ENCODE data around the gene LYPLA2.
"Not testable (repeated sequence)": the region's sequence is repeated elsewhere in the genome, so short reads cannot be mapped to it uniquely, and the experiment has no call there.

The LYPLA2 gene

DNA sequence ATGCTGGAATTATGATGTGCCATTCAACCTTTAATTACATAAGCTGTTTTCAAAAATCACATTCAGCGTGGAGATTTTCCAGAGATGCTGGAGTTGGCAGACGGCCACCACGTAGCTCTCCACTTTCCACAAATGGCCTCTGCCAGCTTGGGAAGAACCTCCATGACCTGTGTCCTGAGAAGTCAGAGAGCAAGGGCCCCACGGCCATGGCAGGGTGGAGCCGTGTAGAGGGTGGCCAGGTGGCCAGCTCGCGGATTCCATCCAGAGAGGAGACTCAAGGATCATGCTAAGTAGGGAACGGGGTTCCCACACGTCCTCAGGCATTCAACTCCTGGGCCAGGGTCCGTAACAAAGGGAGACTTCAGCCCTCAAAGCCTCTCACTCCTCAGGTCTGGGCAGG, 10.9 kb downstream of the LYPLA2 start:
- Histone ChIP-seq H3K27me3 (replicated peaks) (no peaks in the 10 kb centered on the region), H3K27ac (no peak overlapping the region), H3K36me3 (replicated peaks) (peaks cover 16% of the 10 kb centered on the region), H3K4me3 (ENCODE audit: low read depth, low read length) (no peak overlapping the region)
- DNase-seq: no peak
- in situ Hi-C loops (cut with HindIII; ENCODE audit: low pct_ligation_motif_present, low sequenced_read_pairs): no loop called here
- TF ChIP-seq, protein P1, sequence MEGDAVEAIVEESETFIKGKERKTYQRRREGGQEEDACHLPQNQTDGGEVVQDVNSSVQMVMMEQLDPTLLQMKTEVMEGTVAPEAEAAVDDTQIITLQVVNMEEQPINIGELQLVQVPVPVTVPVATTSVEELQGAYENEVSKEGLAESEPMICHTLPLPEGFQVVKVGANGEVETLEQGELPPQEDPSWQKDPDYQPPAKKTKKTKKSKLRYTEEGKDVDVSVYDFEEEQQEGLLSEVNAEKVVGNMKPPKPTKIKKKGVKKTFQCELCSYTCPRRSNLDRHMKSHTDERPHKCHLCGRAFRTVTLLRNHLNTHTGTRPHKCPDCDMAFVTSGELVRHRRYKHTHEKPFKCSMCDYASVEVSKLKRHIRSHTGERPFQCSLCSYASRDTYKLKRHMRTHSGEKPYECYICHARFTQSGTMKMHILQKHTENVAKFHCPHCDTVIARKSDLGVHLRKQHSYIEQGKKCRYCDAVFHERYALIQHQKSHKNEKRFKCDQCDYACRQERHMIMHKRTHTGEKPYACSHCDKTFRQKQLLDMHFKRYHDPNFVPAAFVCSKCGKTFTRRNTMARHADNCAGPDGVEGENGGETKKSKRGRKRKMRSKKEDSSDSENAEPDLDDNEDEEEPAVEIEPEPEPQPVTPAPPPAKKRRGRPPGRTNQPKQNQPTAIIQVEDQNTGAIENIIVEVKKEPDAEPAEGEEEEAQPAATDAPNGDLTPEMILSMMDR (IDR thresholded peaks at IDR 0.05; ENCODE audit: low read depth, low read length, missing control alignments): no peak

DNA sequence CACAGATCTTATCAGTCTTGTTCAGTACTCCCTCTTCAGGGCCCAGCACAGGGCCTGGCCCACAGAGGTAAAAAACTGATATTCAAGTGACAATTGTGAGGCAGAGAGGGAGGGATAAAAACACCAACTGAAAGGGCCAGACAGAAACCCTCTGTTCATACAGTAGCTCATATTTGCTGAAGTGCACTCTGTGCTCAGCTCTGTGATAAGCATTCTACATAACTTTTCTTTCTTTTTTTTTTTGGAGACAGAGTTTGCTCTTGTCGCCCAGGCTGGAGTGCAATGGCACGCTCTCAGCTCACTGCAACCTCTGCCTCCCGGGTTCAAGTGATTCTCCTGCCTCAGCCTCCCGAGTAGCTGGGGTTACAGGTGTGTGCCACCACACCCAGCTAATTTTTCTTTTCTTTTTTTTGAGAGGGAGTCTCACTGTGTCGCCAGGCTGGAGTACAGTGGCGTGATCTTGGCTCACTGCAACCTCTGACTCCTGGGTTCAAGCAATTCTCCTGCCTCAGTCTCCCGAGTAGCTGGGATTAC, 11.9 kb downstream of the LYPLA2 start:
- in situ Hi-C loops (cut with HindIII; ENCODE audit: low pct_ligation_motif_present, low sequenced_read_pairs); H3K36me3 ChIP-seq (replicated peaks); H3K27me3 ChIP-seq (replicated peaks); H3K27ac ChIP-seq; DNase-seq; H3K4me3 ChIP-seq (ENCODE audit: low read depth, low read length): not testable (repeated sequence)

DNA sequence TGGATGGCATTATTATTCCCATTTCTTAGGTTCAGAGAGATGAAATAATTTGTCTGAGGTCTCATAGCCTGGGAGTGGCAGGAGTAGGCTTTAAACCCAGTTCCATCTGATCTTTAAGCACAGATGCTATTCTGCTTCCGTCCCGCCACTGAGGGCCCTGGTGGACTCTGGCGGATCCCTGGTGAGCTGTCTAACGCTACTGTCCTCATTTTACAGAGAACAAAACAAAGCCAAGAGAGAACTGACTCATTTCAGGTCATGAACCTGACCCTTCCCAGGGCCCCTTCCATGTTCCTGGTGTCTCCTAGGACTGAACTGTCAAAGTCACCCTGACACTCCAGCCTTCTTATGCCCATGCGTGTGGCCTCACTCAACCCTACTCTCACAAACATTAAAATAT, 12.7 kb downstream of the LYPLA2 start:
- TF ChIP-seq, protein P1 (IDR thresholded peaks at IDR 0.05; ENCODE audit: low read depth, low read length, missing control alignments): no peak
- no peak for DNase-seq
- Histone ChIP-seq H3K36me3 (replicated peaks) (peaks cover 3% of the 10 kb centered on the region), H3K27ac (no peak overlapping the region), H3K27me3 (replicated peaks) (no peaks in the 10 kb centered on the region), H3K4me3 (ENCODE audit: low read depth, low read length) (no peak overlapping the region)
- in situ Hi-C loops (cut with HindIII; ENCODE audit: low pct_ligation_motif_present, low sequenced_read_pairs): no loop called here

DNA sequence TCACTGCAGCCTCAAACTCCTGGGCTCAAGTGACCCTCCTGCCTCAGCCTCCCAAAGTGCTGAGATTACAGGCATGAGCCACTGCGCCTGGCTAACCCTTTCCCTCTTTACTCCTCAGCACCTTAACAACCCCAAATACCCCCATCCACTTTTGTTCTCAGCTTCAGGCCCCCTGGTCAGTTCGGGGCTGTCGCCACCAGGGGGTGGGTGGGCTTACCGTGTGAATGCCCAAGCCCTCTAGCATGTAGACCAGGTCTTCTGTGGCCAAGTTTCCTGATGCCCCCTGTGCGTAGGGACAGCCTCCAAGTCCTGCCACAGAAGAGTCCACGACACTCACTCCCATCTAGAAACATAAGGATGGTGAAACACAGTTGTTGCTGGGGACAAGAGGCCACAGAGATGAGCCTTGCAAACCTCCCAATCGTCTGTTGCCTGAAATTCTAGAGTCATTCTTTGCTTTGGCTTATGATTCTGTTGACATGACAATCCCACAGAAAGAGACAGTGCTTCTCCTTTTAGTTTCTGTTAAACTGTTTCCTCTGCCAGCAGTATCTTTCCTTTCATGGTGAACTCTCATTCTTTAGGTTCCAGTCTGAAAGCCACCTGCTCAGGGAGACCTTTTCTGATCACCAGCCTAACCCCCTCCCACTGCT, 13.4 kb downstream of the LYPLA2 start:
- in situ Hi-C loops (cut with HindIII; ENCODE audit: low pct_ligation_motif_present, low sequenced_read_pairs): no loop called here
- DNase-seq: no peak
- no peaks in the 10 kb centered on the region for H3K36me3 ChIP-seq (replicated peaks)

DNA sequence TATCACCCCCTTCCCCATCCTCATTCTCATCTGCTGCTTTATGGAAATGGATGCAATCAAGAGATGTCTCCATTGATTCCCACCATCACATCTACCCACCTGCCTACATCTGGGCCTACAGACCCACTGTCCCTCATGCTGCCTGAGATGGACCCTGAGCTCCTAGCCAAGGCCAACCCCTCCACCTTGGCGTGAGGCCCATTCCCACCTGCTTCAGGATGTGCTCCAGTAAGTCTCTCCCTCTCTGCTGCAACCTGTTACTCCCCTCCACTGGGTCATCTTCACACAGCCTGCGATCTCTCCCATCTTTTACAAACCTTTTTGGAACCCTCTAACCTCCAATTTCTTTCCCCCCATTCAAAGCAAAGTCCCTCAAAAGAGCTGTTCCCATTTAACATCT, 14.1 kb downstream of the LYPLA2 start:
- Histone ChIP-seq H3K36me3 (replicated peaks) (no peaks in the 10 kb centered on the region), H3K4me3 (ENCODE audit: low read depth, low read length) (no peak overlapping the region), H3K27me3 (replicated peaks) (no peaks in the 10 kb centered on the region), H3K27ac (no peak overlapping the region)
- no peak for DNase-seq
- TF ChIP-seq, protein P1 (IDR thresholded peaks at IDR 0.05; ENCODE audit: low read depth, low read length, missing control alignments): no peak
- in situ Hi-C loops (cut with HindIII; ENCODE audit: low pct_ligation_motif_present, low sequenced_read_pairs): no loop called here

More for the DNA sequence above, 13.4 kb downstream of the LYPLA2 start:
- TF ChIP-seq, protein P1 (IDR thresholded peaks at IDR 0.05; ENCODE audit: low read depth, low read length, missing control alignments): peak; percentile 52
- H3K27me3 ChIP-seq (replicated peaks): no peaks in the 10 kb centered on the region
- no peak overlapping the region for H3K27ac ChIP-seq
- no peak overlapping the region for H3K4me3 ChIP-seq (ENCODE audit: low read depth, low read length)

DNA sequence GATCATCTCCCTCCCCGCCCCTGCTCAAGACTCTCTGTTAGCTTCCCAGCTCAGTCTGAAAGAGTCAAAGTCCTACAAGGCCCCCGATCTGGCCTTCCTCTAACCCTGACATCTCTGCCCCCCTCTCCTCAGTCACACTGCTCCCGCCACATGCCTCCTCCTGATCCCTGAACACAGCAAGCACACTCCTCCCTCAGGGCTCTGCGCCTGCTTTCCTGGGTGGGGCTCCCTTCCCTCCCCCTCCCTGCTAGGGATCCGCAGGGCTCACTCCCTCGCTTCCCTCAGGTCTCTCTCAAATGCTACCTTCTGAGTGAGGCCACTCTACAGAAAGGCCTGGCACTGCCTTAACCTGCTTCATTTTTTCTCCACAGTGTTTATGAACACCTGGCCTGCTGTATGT, 15.3 kb downstream of the LYPLA2 start:
- no peaks in the 10 kb centered on the region for H3K27me3 ChIP-seq (replicated peaks)
- H3K27ac ChIP-seq: no peak overlapping the region
- TF ChIP-seq, protein P1 (IDR thresholded peaks at IDR 0.05; ENCODE audit: low read depth, low read length, missing control alignments): no peak
- H3K4me3 ChIP-seq (ENCODE audit: low read depth, low read length): no peak overlapping the region
- in situ Hi-C loops (cut with HindIII; ENCODE audit: low pct_ligation_motif_present, low sequenced_read_pairs): no loop called here
- H3K36me3 ChIP-seq (replicated peaks): no peaks in the 10 kb centered on the region
- no peak for DNase-seq
